Activated naive CD4-positive, alpha-beta T cell treated with Interleukin-2 at 50 U/mL for 16 hours (primary cell): Measurements from ENCODE around the gene DBNDD2.

ENCODE experiments used
- DNase-seq: peaks from one replicate; pipeline ENCODE4 v3.0.0-alpha.2; 2020

DBNDD2 gene

GRCh38 chr20:45407783-45408645 lies at the start of gene DBNDD2:
Gene DBNDD2, plus strand, starts transcription at chr20:45408289. Its CDS starts 179 bp downstream, at chr20:45408468.
- DNase-seq: no peak

GRCh38 chr20:45359069-45359405 lies 49.1 kb upstream of the DBNDD2 start:
- DNase-seq: no peak

- DNase-seq: no peak
Observed at GRCh38 chr20:45359406-45360148, 48.5 kb upstream of the DBNDD2 start.

- DNase-seq: no peak
Observed at GRCh38 chr20:45361793-45362192, 46.3 kb upstream of the DBNDD2 start.

GRCh38 chr20:45362804-45363610 lies 45.1 kb upstream of the DBNDD2 start, which contains the start of gene SYS1:
Gene SYS1, plus strand, starts transcription at chr20:45363156. Its CDS starts 376 bp downstream, at chr20:45363532.
- peak; percentile 99 for DNase-seq

GRCh38 chr20:45363611-45364492 lies 44.2 kb upstream of the DBNDD2 start:
- no peak for DNase-seq

GRCh38 chr20:45365444-45365970 lies 42.6 kb upstream of the DBNDD2 start:
- DNase-seq: no peak

GRCh38 chr20:45366192-45366591 lies 41.9 kb upstream of the DBNDD2 start:
- no peak for DNase-seq

GRCh38 chr20:45366631-45367030 lies 41.5 kb upstream of the DBNDD2 start:
- DNase-seq: no peak

- no peak for DNase-seq
Observed at GRCh38 chr20:45367126-45367525, 41.0 kb upstream of the DBNDD2 start.

- DNase-seq: peak; percentile 31
Observed at GRCh38 chr20:45368221-45368980, 39.7 kb upstream of the DBNDD2 start.

GRCh38 chr20:45370571-45371160 lies 37.4 kb upstream of the DBNDD2 start:
- no peak for DNase-seq

GRCh38 chr20:45372241-45372640 lies 35.8 kb upstream of the DBNDD2 start:
- DNase-seq: no peak

- no peak for DNase-seq
Observed at GRCh38 chr20:45372646-45373352, 35.3 kb upstream of the DBNDD2 start.

- DNase-seq: peak; percentile 89
Observed at GRCh38 chr20:45373353-45374100, 34.6 kb upstream of the DBNDD2 start.

- no peak for DNase-seq
Observed at GRCh38 chr20:45374101-45374467, 34.0 kb upstream of the DBNDD2 start.

GRCh38 chr20:45374966-45375365 lies 33.1 kb upstream of the DBNDD2 start:
- DNase-seq: no peak

GRCh38 chr20:45377269-45377668 lies 30.8 kb upstream of the DBNDD2 start:
- DNase-seq: no peak

GRCh38 chr20:45378191-45378590 lies 29.9 kb upstream of the DBNDD2 start, which contains the start of gene TP53TG5:
Gene TP53TG5, minus strand, starts transcription at chr20:45378325. Its CDS starts 89 bp downstream, at chr20:45378236.
- DNase-seq: no peak
